Astrocyte (in vitro differentiated cells and primary cell): ENCODE data around the gene PRRX1. TPM values are rescaled to one million over a fixed set of nuclear protein-coding genes. Genes with fewer than 3 reads are reported as not detected.
A peak's percentile ranks its signal among the peaks of the same experiment; 100 is the strongest.

Experiments used
- DNase-seq: peaks from one replicate; pipeline ENCODE4 v3.0.0-alpha.2; 2010; ENCODE audit warnings: low read depth
- FAIRE-seq: peaks from 2 replicates; lab custom pipeline; 2011; peaks lifted over from hg19 to GRCh38; lab: Jason Lieb, UNC
- H2AFZ ChIP-seq: 2 replicates; pipeline ENCODE4 v1.6.0; 2012; ENCODE audit warnings: low read depth, low read length, inconsistent platforms
- H3K27ac ChIP-seq: 2 replicates; pipeline ENCODE4 v1.5.1; 2011; ENCODE audit warnings: low read depth, low read length, inconsistent platforms
- H3K27me3 ChIP-seq: 2 replicates; pipeline ENCODE4 v1.6.0; 2011; ENCODE audit warnings: low read length, inconsistent platforms; ENCODE audit not compliant: insufficient read depth
- H3K36me3 ChIP-seq: 2 replicates; pipeline ENCODE4 v1.5.1; 2011; ENCODE audit warnings: low read length, inconsistent platforms; ENCODE audit not compliant: insufficient read depth
- H3K4me1 ChIP-seq: 2 replicates; pipeline ENCODE4 v1.5.1; 2011; ENCODE audit warnings: low read length, inconsistent platforms; ENCODE audit not compliant: insufficient read depth
- H3K4me2 ChIP-seq: 2 replicates; pipeline ENCODE4 v1.6.0; 2012; ENCODE audit warnings: low read length, inconsistent platforms
- H3K4me3 ChIP-seq: 2 replicates; pipeline ENCODE4 v1.5.1; 2011; ENCODE audit warnings: low read depth, mild to moderate bottlenecking, low read length, inconsistent platforms; ENCODE audit not compliant: insufficient read depth
- H3K79me2 ChIP-seq: 2 replicates; pipeline ENCODE4 v1.6.0; 2012; ENCODE audit warnings: mild to moderate bottlenecking, low read length, inconsistent platforms; ENCODE audit not compliant: insufficient read depth
- H3K9ac ChIP-seq: 2 replicates; pipeline ENCODE4 v1.6.0; 2012; ENCODE audit warnings: mild to moderate bottlenecking, low read length, inconsistent platforms
- H3K9me3 ChIP-seq: 2 replicates; pipeline ENCODE4 v1.5.1; 2012; ENCODE audit warnings: low read depth, mild to moderate bottlenecking, low read length, inconsistent platforms; ENCODE audit not compliant: insufficient read depth
- H4K20me1 ChIP-seq: 2 replicates; pipeline ENCODE4 v1.6.0; 2012; ENCODE audit warnings: low read length, inconsistent platforms; ENCODE audit not compliant: insufficient read depth
- H3K27ac Mint-ChIP-seq: one replicate; pipeline ENCODE4 v1.8.0; 2021; ENCODE audit warnings: mild to moderate bottlenecking, mixed read lengths; ENCODE audit not compliant: unreplicated experiment
- H3K27me3 Mint-ChIP-seq: one replicate; pipeline ENCODE4 v1.8.0; 2021; ENCODE audit warnings: low read depth, mixed read lengths; ENCODE audit not compliant: unreplicated experiment
- H3K36me3 Mint-ChIP-seq: one replicate; pipeline ENCODE4 v1.8.0; 2021; ENCODE audit warnings: low read depth, mixed read lengths; ENCODE audit not compliant: unreplicated experiment
- H3K4me1 Mint-ChIP-seq: one replicate; pipeline ENCODE4 v1.8.0; 2021; ENCODE audit warnings: low read depth, mixed read lengths; ENCODE audit not compliant: unreplicated experiment
- H3K4me3 Mint-ChIP-seq: one replicate; pipeline ENCODE4 v1.8.0; 2021; ENCODE audit warnings: mild to moderate bottlenecking, moderate library complexity, mixed read lengths; ENCODE audit not compliant: unreplicated experiment
- H3K9me3 Mint-ChIP-seq: one replicate; pipeline ENCODE4 v1.8.0; 2021; ENCODE audit warnings: mild to moderate bottlenecking, mixed read lengths; ENCODE audit not compliant: unreplicated experiment
- EZH2 ChIP-seq: IDR thresholded peaks from 2 replicates; pipeline ENCODE4 v1.6.1; 2012; ENCODE audit warnings: mild to moderate bottlenecking, low read length, inconsistent platforms; ENCODE audit not compliant: insufficient read depth
- total RNA-seq: library from RNA; stranded (reverse); gene quantifications from 2 replicates; pipeline ENCODE4 v1.2.1, GENCODE V29; 2021
- TF ChIP-seq, protein P1 (sequence below): IDR thresholded peaks from 2 replicates; pipeline ENCODE4 v1.5.1; 2011; ENCODE audit warnings: low read depth, mild to moderate bottlenecking, inconsistent platforms, low read length, moderate library complexity; ENCODE audit not compliant: insufficient read depth

Gene PRRX1
- total RNA-seq, 1 donor from 2014 or later = 1.3 TPM

DNA sequence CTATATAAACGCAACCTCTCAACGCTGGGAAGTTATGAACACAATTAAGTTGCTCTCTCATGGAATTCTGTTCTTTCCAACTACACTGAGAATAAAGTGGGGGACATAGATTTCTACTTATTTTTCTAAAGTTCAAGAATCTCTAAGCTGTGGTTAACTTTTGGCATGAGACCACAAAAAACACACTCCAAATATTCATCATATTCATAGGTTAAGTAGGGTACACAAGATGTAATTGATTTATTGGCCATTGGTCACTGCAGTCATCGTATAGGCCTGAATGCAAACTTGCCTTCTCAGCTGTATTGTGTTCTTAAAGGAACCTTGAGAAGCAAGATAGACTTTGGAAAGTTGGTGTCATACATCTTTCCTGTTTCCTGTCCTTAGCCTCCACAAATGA, 40.3 kb downstream of the PRRX1 start:
- peak; percentile 37 for FAIRE-seq
- H3K4me1 Mint-ChIP-seq = peaks cover 30% of the 10 kb centered on the region
- peaks cover 50% of the 10 kb centered on the region for H3K4me1 ChIP-seq

GRCh38 chr1:170705981-170706380, 42.0 kb downstream of the PRRX1 start:
- H3K9ac ChIP-seq = peak overlapping the region; percentile 38
- Mint-ChIP-seq H3K27ac (no peak overlapping the region), H3K36me3 (no peaks in the 10 kb centered on the region), H3K4me1 (peaks cover 33% of the 10 kb centered on the region), H3K4me3 (no peak overlapping the region), H3K27me3 (no peaks in the 10 kb centered on the region), H3K9me3 (no peaks in the 10 kb centered on the region)
- no peaks in the 10 kb centered on the region for H4K20me1 ChIP-seq
- DNase-seq (peak; percentile 58), FAIRE-seq (no peak)
- H3K4me1 ChIP-seq = peaks cover 46% of the 10 kb centered on the region
- no peaks in the 10 kb centered on the region for H3K9me3 ChIP-seq
- H3K27me3 ChIP-seq = no peaks in the 10 kb centered on the region
- H3K4me3 ChIP-seq = no peak overlapping the region
- peak overlapping the region; percentile 97 for H3K27ac ChIP-seq
- H3K79me2 ChIP-seq = peaks cover 65% of the 10 kb centered on the region
- no peak for TF ChIP-seq EZH2
- TF ChIP-seq, protein P1, sequence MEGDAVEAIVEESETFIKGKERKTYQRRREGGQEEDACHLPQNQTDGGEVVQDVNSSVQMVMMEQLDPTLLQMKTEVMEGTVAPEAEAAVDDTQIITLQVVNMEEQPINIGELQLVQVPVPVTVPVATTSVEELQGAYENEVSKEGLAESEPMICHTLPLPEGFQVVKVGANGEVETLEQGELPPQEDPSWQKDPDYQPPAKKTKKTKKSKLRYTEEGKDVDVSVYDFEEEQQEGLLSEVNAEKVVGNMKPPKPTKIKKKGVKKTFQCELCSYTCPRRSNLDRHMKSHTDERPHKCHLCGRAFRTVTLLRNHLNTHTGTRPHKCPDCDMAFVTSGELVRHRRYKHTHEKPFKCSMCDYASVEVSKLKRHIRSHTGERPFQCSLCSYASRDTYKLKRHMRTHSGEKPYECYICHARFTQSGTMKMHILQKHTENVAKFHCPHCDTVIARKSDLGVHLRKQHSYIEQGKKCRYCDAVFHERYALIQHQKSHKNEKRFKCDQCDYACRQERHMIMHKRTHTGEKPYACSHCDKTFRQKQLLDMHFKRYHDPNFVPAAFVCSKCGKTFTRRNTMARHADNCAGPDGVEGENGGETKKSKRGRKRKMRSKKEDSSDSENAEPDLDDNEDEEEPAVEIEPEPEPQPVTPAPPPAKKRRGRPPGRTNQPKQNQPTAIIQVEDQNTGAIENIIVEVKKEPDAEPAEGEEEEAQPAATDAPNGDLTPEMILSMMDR = no peak
- no peaks in the 10 kb centered on the region for H3K36me3 ChIP-seq
- H3K4me2 ChIP-seq = peak overlapping the region; percentile 43
- no peak overlapping the region for H2AFZ ChIP-seq

More for the DNA sequence above, 40.3 kb downstream of the PRRX1 start:
- no peaks in the 10 kb centered on the region for H3K36me3 ChIP-seq
- TF ChIP-seq, protein P1 = no peak
- TF ChIP-seq EZH2 = no peak
- H3K4me2 ChIP-seq = no peak overlapping the region
- H3K9me3 Mint-ChIP-seq = no peaks in the 10 kb centered on the region
- no peaks in the 10 kb centered on the region for H4K20me1 ChIP-seq
- no peak overlapping the region for H3K4me3 ChIP-seq
- H3K27ac Mint-ChIP-seq = no peak overlapping the region
- peak overlapping the region; percentile 15 for H3K27ac ChIP-seq
- no peaks in the 10 kb centered on the region for H3K9me3 ChIP-seq
- no peak overlapping the region for H3K9ac ChIP-seq
- peak; percentile 74 for DNase-seq
- peaks cover 64% of the 10 kb centered on the region for H3K79me2 ChIP-seq
- H3K4me3 Mint-ChIP-seq = no peak overlapping the region
- H3K27me3 ChIP-seq = no peaks in the 10 kb centered on the region
- H3K36me3 Mint-ChIP-seq = no peaks in the 10 kb centered on the region
- H3K27me3 Mint-ChIP-seq = no peaks in the 10 kb centered on the region
- no peak overlapping the region for H2AFZ ChIP-seq

DNA sequence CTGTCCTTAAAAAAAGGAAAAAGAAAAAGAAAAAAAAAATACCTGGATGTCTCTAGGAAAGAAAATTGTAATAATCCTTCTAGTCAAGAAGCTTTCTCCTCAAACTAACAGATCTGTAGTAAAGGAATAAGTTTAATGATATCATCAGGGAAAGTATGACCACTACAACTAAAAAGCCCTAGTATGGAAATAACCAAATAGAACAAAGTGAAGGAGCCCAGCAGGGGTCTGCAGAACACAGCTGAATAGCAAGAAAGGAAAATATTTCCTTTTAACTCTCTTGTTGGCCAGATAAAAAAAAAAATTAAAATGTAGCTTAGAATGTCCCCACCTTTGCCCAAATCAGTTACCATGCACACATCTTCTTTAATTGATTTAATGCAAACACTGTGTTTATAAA, 43.2 kb downstream of the PRRX1 start:
- Histone ChIP-seq H3K79me2 (peaks cover 54% of the 10 kb centered on the region), H3K9me3 (no peaks in the 10 kb centered on the region), H2AFZ (no peak overlapping the region), H3K4me2 (peak overlapping the region; percentile 62), H4K20me1 (no peaks in the 10 kb centered on the region), H3K36me3 (no peaks in the 10 kb centered on the region), H3K27ac (peak overlapping the region; percentile 97), H3K4me1 (peaks cover 56% of the 10 kb centered on the region), H3K27me3 (no peaks in the 10 kb centered on the region), H3K4me3 (no peak overlapping the region), H3K9ac (peak overlapping the region; percentile 78)
- H3K36me3 Mint-ChIP-seq = no peaks in the 10 kb centered on the region
- H3K9me3 Mint-ChIP-seq = no peaks in the 10 kb centered on the region
- DNase-seq (no peak), FAIRE-seq (no peak)
- peaks cover 32% of the 10 kb centered on the region for H3K4me1 Mint-ChIP-seq
- no peaks in the 10 kb centered on the region for H3K27me3 Mint-ChIP-seq
- no peak overlapping the region for H3K4me3 Mint-ChIP-seq
- H3K27ac Mint-ChIP-seq = peak overlapping the region; percentile 89
- no peak for TF ChIP-seq EZH2
- TF ChIP-seq, protein P1 = no peak
